ENCODE data around the gene PKDCC. TPM values are rescaled to one million over a fixed set of nuclear protein-coding genes. Genes with fewer than 3 reads are reported as not detected.

The PKDCC gene
- total RNA-seq, 4 donors from 2014 or later, result 2.5 to 8.5 (median 6.2) TPM

DNA sequence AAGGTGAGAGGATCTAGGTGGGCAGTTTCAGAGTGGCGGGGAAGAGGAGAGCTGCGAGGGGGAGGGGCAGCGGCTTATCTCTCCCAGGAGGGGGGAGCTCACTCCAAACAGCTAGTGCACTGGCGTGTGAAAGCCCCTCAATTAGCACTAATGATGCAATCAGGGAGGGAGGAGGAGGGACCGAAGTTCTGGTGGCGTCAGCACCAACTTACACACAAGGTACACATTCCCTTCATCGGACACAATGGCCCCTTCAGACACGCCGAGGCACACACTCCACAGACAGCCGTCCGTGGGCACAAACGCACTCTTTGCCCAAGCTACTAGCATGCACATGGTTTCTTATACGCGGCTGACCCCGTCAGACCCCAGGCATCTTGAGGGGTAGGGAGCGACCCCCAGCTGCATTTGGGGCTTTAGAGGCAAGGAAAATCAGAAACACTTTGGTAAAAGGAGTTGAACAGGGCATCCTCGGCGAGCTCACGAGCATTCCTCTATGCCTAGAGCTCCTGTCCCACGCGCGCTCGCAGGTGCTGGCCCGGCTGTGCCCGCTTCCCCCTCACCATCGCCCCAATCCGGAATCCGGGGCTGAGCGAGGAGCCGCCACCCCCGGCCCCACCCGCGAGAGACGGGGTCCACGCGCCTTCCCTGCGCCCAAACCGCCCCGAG, 868 bp upstream of the PKDCC start:
- Histone ChIP-seq H3K27me3 (peaks cover 21% of the 10 kb centered on the region), H3K27ac (peak overlapping the region; percentile 81), H3K9me3 (no peaks in the 10 kb centered on the region), H3K4me3 (peak overlapping the region; percentile 72), H3K36me3 (no peaks in the 10 kb centered on the region), H3K4me1 (peaks cover 29% of the 10 kb centered on the region)
- TF ChIP-seq EP300 (IDR thresholded peaks at IDR 0.05) (no peak), POLR2AphosphoS5 (IDR thresholded peaks at IDR 0.05) (no peak), POLR2A (IDR thresholded peaks at IDR 0.05) (no peak)
- TF ChIP-seq, protein P1, sequence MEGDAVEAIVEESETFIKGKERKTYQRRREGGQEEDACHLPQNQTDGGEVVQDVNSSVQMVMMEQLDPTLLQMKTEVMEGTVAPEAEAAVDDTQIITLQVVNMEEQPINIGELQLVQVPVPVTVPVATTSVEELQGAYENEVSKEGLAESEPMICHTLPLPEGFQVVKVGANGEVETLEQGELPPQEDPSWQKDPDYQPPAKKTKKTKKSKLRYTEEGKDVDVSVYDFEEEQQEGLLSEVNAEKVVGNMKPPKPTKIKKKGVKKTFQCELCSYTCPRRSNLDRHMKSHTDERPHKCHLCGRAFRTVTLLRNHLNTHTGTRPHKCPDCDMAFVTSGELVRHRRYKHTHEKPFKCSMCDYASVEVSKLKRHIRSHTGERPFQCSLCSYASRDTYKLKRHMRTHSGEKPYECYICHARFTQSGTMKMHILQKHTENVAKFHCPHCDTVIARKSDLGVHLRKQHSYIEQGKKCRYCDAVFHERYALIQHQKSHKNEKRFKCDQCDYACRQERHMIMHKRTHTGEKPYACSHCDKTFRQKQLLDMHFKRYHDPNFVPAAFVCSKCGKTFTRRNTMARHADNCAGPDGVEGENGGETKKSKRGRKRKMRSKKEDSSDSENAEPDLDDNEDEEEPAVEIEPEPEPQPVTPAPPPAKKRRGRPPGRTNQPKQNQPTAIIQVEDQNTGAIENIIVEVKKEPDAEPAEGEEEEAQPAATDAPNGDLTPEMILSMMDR (IDR thresholded peaks at IDR 0.05), result no peak
- 24% methylated on average over 10 of the region's 39 CpGs for WGBS
- no peak for DNase-seq (ENCODE audit: low spot score in 2 of 2)

DNA sequence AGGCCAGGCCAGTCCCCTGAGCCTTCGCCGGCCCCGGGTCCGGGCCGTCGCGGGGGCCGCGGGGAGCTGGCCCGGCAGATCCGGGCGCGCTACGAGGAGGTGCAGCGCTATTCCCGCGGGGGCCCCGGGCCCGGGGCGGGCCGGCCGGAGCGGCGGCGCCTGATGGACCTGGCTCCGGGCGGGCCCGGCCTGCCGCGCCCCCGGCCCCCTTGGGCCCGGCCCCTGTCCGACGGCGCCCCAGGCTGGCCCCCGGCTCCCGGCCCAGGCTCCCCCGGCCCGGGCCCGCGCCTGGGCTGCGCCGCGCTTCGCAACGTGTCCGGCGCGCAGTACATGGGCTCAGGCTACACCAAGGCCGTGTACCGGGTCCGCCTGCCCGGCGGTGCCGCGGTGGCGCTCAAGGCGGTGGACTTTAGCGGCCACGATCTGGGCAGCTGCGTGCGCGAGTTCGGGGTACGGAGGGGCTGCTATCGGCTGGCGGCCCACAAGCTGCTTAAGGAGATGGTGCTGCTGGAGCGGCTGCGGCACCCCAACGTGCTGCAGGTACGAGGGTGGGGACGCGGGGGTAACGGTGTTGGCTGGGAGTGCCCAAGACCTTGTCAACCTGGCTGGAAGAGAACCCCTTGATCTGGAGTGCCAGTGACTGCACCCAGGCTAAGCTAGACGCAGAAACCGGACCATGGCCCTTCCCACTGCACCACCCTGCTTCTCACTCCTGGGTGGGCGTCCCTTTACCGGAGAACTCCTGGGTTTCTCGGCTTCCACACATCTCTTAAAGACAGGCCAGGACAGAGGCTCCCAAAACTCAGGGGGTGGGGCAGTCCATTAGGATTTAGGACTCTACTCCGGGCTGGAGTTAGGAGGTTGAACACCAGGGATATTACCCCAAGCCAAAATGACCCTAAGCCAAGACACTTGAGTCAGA, 739 bp downstream of the PKDCC start:
- H3K4me1 ChIP-seq, result peaks cover 41% of the 10 kb centered on the region
- peak overlapping the region; percentile 81 for H3K27ac ChIP-seq
- no peaks in the 10 kb centered on the region for H3K36me3 ChIP-seq
- peaks cover 21% of the 10 kb centered on the region for H3K27me3 ChIP-seq
- H3K9me3 ChIP-seq, result no peaks in the 10 kb centered on the region
- H3K4me3 ChIP-seq, result peak overlapping the region; percentile 72
- TF ChIP-seq POLR2AphosphoS5 (IDR thresholded peaks at IDR 0.05), result no peak
- TF ChIP-seq, protein P1 (IDR thresholded peaks at IDR 0.05), result no peak
- TF ChIP-seq POLR2A (IDR thresholded peaks at IDR 0.05), result no peak
- no peak for TF ChIP-seq EP300 (IDR thresholded peaks at IDR 0.05)
- DNase-seq (ENCODE audit: low spot score in 2 of 2), result no peak
- 8% methylated on average over 17 of the region's 80 CpGs for WGBS

DNA sequence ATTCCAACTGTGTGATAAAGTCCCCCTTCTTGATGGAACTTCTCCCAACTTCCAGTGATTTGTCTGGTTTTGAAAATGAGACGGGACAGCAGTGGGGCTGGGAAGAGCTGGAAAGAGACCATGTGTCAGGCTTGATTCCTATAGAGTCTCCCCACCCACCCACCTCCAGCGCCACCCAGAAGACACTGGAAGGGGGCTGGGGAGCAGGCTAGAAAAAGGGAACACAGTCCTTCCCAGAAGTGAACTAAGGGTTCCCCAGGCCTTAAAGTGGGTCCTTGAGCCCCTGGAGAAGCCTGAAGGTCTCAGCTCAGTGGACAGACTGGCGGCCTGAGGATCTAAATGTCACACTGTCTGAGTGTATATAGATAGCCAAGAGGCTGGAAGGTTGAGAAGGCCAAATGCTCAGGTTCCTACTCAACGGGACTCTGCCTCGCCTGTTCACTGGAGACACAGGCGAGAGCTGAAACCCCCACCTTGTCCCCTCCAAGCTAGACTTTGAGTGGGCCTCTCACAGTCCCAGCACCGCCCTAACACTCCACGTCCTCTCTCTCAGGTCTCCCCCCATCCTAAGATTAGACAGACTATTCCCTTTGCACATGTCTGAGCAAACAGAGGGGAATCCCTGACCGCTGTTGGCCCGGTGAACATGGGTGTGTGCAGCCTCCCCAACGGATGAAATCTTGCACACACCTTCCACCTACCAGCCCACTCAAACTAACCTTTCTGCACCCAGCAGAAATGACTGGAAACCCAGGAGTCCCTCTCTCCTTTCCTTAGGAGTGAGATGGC, 1.6 kb downstream of the PKDCC start:
- peak overlapping the region; percentile 67 for H3K27ac ChIP-seq
- H3K9me3 ChIP-seq, result no peaks in the 10 kb centered on the region
- H3K4me3 ChIP-seq, result peak overlapping the region; percentile 72
- TF ChIP-seq EP300 (IDR thresholded peaks at IDR 0.05) (no peak), POLR2AphosphoS5 (IDR thresholded peaks at IDR 0.05) (no peak), POLR2A (IDR thresholded peaks at IDR 0.05) (no peak)
- TF ChIP-seq, protein P1 (IDR thresholded peaks at IDR 0.05), result no peak
- WGBS, result 68% methylated on average over 10 of the region's 11 CpGs
- peaks cover 47% of the 10 kb centered on the region for H3K4me1 ChIP-seq
- H3K36me3 ChIP-seq, result no peaks in the 10 kb centered on the region
- peaks cover 21% of the 10 kb centered on the region for H3K27me3 ChIP-seq
- DNase-seq (ENCODE audit: low spot score in 2 of 2), result no peak

DNA sequence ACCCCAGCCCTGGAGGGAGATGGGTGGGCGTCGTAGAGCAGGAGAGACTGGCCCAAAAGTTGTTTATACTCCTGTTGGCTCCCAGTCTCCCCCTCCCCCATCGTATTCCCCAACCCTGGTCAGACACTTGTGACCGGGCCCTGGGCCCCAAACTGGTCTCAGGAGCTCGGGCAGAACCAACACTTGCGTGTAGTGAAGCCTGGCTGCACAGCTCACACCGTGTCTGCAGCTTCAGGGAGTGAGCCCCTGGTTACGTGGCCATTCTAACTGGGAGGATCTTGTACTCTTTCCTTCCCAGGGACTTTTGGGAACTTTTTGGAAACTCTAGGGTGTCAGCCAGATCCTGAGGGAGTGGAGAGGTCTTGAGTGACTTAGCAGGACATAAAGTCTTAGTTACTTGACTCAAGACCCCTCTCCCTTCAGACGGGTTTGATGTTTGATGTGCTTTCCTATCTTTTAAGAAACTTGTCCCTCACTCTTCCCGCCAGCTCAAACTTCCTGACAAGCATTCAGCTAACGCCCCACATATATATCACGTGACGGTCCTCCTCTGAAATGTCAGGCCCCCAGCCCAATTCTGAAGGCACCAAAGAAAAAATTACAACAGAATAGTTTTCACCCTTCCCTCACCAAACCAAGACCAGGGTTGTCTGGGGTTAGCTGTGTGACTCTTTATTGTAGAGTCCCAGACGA, 2.3 kb downstream of the PKDCC start:
- TF ChIP-seq, protein P1 (IDR thresholded peaks at IDR 0.05), result no peak
- TF ChIP-seq POLR2AphosphoS5 (IDR thresholded peaks at IDR 0.05) (no peak), POLR2A (IDR thresholded peaks at IDR 0.05) (no peak), EP300 (IDR thresholded peaks at IDR 0.05) (no peak)

More for the DNA sequence above, 2.3 kb downstream of the PKDCC start:
- no peak for DNase-seq (ENCODE audit: low spot score in 2 of 2)
- Histone ChIP-seq H3K27me3 (peaks cover 21% of the 10 kb centered on the region), H3K36me3 (no peaks in the 10 kb centered on the region), H3K27ac (peak overlapping the region; percentile 67), H3K4me1 (peaks cover 47% of the 10 kb centered on the region), H3K4me3 (peak overlapping the region; percentile 72), H3K9me3 (no peaks in the 10 kb centered on the region)
- WGBS, result 58% methylated on average over 13 of the region's 14 CpGs

Data from suprapubic skin (tissue), 4 donors.